GM23338 (cell line): Measurements from ENCODE around the gene EZH2. TPM values are rescaled to one million over a fixed set of nuclear protein-coding genes. Genes with fewer than 3 reads are reported as not detected.

Experiments
- CREB1 ChIP-seq: fragments of 250-450 bp; sonication (Bioruptor Pico); IDR thresholded peaks from 2 replicates; pipeline ENCODE4 v1.5.0; 2020; ENCODE audit warnings: low read depth, mild to moderate bottlenecking, moderate library complexity
- EZH2 ChIP-seq: fragments of 200-600 bp; sonication (generic); IDR thresholded peaks from one replicate; pipeline ENCODE4 v1.8.0; 2017; ENCODE audit warnings: antibody characterized with exemption, mild to moderate bottlenecking, low read depth; ENCODE audit not compliant: unreplicated experiment
- EZH2phosphoT487 ChIP-seq: fragments of 200-600 bp; sonication (generic); IDR thresholded peaks from one replicate; pipeline ENCODE4 v1.8.1; 2018; ENCODE audit warnings: antibody characterized with exemption; ENCODE audit not compliant: unreplicated experiment
- JUNB ChIP-seq: IDR thresholded peaks from one replicate; pipeline ENCODE4 v1.6.1; 2016; ENCODE audit warnings: antibody characterized with exemption; ENCODE audit not compliant: unreplicated experiment
- NANOG ChIP-seq: IDR thresholded peaks from 2 replicates; pipeline ENCODE4 v1.6.1; 2016; ENCODE audit warnings: antibody characterized with exemption, borderline replicate concordance
- POLR2AphosphoS5 ChIP-seq: IDR thresholded peaks from 2 replicates; pipeline ENCODE4 v1.6.1; 2016; ENCODE audit warnings: antibody characterized with exemption, low read depth
- STAT1 ChIP-seq: IDR thresholded peaks from one replicate; pipeline ENCODE4 v1.6.1; 2016; ENCODE audit warnings: antibody characterized with exemption; ENCODE audit not compliant: unreplicated experiment
- ZNF331 ChIP-seq: fragments of 250-450 bp; sonication (Bioruptor Pico); IDR thresholded peaks from 2 replicates; pipeline ENCODE4 v1.5.0; 2020; ENCODE audit warnings: low read depth, mild to moderate bottlenecking, moderate library complexity
- polyA plus RNA-seq: library from polyadenylated mRNA; unstranded; fragments of >200 nt; fragmentation: Nextera tagmentation; extraction: Ambion mirVana; gene quantifications from 2 replicates; pipeline ENCODE4 v1.2.1, GENCODE V29; 2016
- total RNA-seq: library from RNA; depleted of rRNA; stranded (reverse); fragments of >200 nt; shearing (Covaris generic); gene quantifications from 2 replicates; pipeline ENCODE4 v1.2.3, GENCODE V29; 2014
- TF ChIP-seq, protein P1 (sequence below): fragments of 250-450 bp; sonication (Bioruptor Pico); IDR thresholded peaks from 2 replicates; pipeline ENCODE4 v1.5.0; 2020; ENCODE audit warnings: mild to moderate bottlenecking, moderate library complexity
- TF ChIP-seq, protein P2 (sequence below), 2 experiments: fragments of 200-600 bp in 1 of 2; sonication (generic) in 1 of 2; conservative IDR thresholded peaks; 2 replicates each; pipeline versions ENCODE4 v1.5.1 to v1.6.1; 2016 to 2017; ENCODE audit warnings: antibody characterized with exemption in 2 of 2, low read depth in 2 of 2, mild to moderate bottlenecking in 2 of 2, moderate library complexity in 1 of 2

Gene EZH2
- total and polyA plus RNA-seq, 2 experiments from 2014 or later: 33.9 to 38.6 TPM

DNA sequence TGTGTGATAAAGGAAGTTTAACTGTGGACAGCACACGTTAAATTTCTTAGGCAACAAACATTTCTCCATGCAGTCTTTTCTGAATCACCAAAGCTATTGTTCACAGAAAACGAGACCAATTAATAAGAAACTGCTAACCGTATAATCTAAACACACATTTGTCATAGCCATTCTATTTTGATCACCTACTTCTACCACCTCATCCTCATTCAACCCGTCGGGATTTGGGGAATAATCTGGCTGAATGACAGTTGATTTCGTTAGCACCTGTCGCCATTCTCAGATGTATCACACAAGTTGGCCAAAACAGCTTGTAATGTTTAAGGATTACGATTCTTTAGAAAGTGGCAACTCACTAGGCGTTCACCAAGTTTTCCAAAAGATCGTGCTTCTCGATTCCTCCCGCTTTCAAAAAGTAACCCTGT lies 1.2 kb downstream of the EZH2 start (continued):
- TF ChIP-seq, protein P1, sequence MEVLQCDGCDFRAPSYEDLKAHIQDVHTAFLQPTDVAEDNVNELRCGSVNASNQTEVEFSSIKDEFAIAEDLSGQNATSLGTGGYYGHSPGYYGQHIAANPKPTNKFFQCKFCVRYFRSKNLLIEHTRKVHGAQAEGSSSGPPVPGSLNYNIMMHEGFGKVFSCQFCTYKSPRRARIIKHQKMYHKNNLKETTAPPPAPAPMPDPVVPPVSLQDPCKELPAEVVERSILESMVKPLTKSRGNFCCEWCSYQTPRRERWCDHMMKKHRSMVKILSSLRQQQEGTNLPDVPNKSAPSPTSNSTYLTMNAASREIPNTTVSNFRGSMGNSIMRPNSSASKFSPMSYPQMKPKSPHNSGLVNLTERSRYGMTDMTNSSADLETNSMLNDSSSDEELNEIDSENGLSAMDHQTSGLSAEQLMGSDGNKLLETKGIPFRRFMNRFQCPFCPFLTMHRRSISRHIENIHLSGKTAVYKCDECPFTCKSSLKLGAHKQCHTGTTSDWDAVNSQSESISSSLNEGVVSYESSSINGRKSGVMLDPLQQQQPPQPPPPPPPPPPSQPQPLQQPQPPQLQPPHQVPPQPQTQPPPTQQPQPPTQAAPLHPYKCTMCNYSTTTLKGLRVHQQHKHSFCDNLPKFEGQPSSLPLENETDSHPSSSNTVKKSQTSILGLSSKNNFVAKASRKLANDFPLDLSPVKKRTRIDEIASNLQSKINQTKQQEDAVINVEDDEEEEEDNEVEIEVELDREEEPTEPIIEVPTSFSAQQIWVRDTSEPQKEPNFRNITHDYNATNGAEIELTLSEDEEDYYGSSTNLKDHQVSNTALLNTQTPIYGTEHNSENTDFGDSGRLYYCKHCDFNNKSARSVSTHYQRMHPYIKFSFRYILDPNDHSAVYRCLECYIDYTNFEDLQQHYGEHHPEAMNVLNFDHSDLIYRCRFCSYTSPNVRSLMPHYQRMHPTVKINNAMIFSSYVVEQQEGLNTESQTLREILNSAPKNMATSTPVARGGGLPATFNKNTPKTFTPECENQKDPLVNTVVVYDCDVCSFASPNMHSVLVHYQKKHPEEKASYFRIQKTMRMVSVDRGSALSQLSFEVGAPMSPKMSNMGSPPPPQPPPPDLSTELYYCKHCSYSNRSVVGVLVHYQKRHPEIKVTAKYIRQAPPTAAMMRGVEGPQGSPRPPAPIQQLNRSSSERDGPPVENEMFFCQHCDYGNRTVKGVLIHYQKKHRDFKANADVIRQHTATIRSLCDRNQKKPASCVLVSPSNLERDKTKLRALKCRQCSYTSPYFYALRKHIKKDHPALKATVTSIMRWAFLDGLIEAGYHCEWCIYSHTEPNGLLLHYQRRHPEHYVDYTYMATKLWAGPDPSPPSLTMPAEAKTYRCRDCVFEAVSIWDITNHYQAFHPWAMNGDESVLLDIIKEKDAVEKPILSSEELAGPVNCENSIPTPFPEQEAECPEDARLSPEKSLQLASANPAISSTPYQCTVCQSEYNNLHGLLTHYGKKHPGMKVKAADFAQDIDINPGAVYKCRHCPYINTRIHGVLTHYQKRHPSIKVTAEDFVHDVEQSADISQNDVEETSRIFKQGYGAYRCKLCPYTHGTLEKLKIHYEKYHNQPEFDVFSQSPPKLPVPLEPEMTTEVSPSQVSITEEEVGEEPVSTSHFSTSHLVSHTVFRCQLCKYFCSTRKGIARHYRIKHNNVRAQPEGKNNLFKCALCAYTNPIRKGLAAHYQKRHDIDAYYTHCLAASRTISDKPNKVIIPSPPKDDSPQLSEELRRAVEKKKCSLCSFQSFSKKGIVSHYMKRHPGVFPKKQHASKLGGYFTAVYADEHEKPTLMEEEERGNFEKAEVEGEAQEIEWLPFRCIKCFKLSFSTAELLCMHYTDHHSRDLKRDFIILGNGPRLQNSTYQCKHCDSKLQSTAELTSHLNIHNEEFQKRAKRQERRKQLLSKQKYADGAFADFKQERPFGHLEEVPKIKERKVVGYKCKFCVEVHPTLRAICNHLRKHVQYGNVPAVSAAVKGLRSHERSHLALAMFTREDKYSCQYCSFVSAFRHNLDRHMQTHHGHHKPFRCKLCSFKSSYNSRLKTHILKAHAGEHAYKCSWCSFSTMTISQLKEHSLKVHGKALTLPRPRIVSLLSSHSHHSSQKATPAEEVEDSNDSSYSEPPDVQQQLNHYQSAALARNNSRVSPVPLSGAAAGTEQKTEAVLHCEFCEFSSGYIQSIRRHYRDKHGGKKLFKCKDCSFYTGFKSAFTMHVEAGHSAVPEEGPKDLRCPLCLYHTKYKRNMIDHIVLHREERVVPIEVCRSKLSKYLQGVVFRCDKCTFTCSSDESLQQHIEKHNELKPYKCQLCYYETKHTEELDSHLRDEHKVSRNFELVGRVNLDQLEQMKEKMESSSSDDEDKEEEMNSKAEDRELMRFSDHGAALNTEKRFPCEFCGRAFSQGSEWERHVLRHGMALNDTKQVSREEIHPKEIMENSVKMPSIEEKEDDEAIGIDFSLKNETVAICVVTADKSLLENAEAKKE: no peak
- TF ChIP-seq EZH2 (no peak), STAT1 (no peak), POLR2AphosphoS5 (no peak), NANOG (no peak), EZH2phosphoT487 (no peak), CREB1 (no peak), JUNB (no peak), ZNF331 (CRISPR knock-in tag) (no peak)
- TF ChIP-seq, protein P2, sequence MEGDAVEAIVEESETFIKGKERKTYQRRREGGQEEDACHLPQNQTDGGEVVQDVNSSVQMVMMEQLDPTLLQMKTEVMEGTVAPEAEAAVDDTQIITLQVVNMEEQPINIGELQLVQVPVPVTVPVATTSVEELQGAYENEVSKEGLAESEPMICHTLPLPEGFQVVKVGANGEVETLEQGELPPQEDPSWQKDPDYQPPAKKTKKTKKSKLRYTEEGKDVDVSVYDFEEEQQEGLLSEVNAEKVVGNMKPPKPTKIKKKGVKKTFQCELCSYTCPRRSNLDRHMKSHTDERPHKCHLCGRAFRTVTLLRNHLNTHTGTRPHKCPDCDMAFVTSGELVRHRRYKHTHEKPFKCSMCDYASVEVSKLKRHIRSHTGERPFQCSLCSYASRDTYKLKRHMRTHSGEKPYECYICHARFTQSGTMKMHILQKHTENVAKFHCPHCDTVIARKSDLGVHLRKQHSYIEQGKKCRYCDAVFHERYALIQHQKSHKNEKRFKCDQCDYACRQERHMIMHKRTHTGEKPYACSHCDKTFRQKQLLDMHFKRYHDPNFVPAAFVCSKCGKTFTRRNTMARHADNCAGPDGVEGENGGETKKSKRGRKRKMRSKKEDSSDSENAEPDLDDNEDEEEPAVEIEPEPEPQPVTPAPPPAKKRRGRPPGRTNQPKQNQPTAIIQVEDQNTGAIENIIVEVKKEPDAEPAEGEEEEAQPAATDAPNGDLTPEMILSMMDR (conservative IDR thresholded peaks at IDR 0.05; ENCODE audit: low read depth in 2 of 2): no peak
